ENCODE data around the gene ENDOV. TPM values are rescaled to one million over a fixed set of nuclear protein-coding genes. Genes with fewer than 3 reads are reported as not detected.

ENDOV gene
- total and polyA plus RNA-seq, 2 donors from 2014 or later: 20.3 to 28.0 TPM

DNA sequence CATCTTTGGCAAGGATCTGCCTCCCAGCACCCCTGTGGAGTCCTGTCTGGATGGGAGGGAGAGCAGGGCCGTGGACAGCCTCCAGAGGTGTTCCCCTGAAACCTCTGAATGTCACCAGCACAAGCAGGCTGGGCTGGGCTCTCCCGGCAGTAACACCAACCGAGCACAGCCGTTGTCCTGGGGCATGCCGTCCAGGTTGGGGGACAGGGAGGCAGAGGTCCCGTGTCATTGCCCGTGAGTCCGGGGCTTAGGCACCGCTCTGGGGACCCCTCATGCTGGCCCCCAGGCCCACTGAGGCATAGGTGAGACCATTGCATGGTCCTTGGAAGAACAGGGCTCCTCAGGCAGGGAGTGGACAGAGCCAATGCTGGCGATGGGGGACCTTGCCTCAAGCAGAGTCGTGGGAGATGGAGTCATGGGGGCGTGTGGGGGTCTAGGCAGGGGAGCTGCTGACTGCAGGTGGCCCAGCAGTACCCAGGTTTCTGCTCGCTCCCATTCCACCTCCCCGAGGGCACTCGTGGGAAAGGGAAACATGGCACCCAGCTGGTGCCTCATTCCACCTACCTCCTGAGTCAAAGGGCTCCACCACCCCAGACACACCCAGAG lies 17.5 kb downstream of the ENDOV start:
- FAIRE-seq: no peak
- intact Hi-C loops (cut with DNase I): no loop called here
- no peaks in the 10 kb centered on the region for H3K9me3 ChIP-seq (ENCODE audit: control insufficient read depth in 2 of 3, insufficient read depth in 1 of 3, low read length in 3 of 3)
- peaks cover 0 to 3% (median 0%) of the 10 kb centered on the region in 3 donors for H3K36me3 ChIP-seq (ENCODE audit: control insufficient read depth in 2 of 3, insufficient read depth in 3 of 3, low read length in 3 of 3)
- no peaks in the 10 kb centered on the region for H3K27me3 ChIP-seq (ENCODE audit: control insufficient read depth, insufficient read depth, low read length)
- no peak overlapping the region for H3K27ac ChIP-seq (ENCODE audit: low read depth in 2 of 2, low read length in 2 of 2)
- no peak for TF ChIP-seq CTCF (IDR thresholded peaks at IDR 0.05; ENCODE audit: borderline replicate concordance, extremely low read depth, insufficient read depth)
- H3K4me1 ChIP-seq (ENCODE audit: control insufficient read depth in 2 of 3, insufficient read depth in 2 of 3, low read depth in 1 of 3, low read length in 3 of 3): no peaks in the 10 kb centered on the region
- no peak overlapping the region for H3K4me3 ChIP-seq (ENCODE audit: low read length in 3 of 3)
- no peak overlapping the region for H3K9ac ChIP-seq (ENCODE audit: low read length in 3 of 3)
- DNase-seq: peak in 1 of 5 donors; percentile 62

- TF ChIP-seq CTCF (IDR thresholded peaks at IDR 0.05; ENCODE audit: borderline replicate concordance, extremely low read depth, insufficient read depth): no peak
- H3K27me3 ChIP-seq (ENCODE audit: control insufficient read depth, insufficient read depth, low read length): no peaks in the 10 kb centered on the region
- no peaks in the 10 kb centered on the region for H3K9me3 ChIP-seq (ENCODE audit: control insufficient read depth in 2 of 3, insufficient read depth in 1 of 3, low read length in 3 of 3)
- H3K27ac ChIP-seq (ENCODE audit: low read depth in 2 of 2, low read length in 2 of 2): no peak overlapping the region
- intact Hi-C loops (cut with DNase I): no loop called here
- FAIRE-seq: no peak
- no peak overlapping the region for H3K9ac ChIP-seq (ENCODE audit: low read length in 3 of 3)
- H3K4me1 ChIP-seq (ENCODE audit: control insufficient read depth in 2 of 3, insufficient read depth in 2 of 3, low read depth in 1 of 3, low read length in 3 of 3): no peaks in the 10 kb centered on the region
- DNase-seq: peak in 1 of 5 donors; percentile 66
- H3K36me3 ChIP-seq (ENCODE audit: control insufficient read depth in 2 of 3, insufficient read depth in 3 of 3, low read length in 3 of 3): peaks cover 0 to 3% (median 0%) of the 10 kb centered on the region in 3 donors
- no peak overlapping the region for H3K4me3 ChIP-seq (ENCODE audit: low read length in 3 of 3)
Observed at GRCh38 chr17:80432961-80433550, 18.1 kb downstream of the ENDOV start.

GRCh38 chr17:80433916-80434666 lies 19.1 kb downstream of the ENDOV start:
- DNase-seq (no peak), FAIRE-seq (no peak)
- Histone ChIP-seq H3K36me3 (ENCODE audit: control insufficient read depth in 2 of 3, insufficient read depth in 3 of 3, low read length in 3 of 3) (peaks cover 0 to 3% (median 0%) of the 10 kb centered on the region in 3 donors), H3K4me3 (ENCODE audit: low read length in 3 of 3) (no peak overlapping the region), H3K4me1 (ENCODE audit: control insufficient read depth in 2 of 3, insufficient read depth in 2 of 3, low read depth in 1 of 3, low read length in 3 of 3) (no peaks in the 10 kb centered on the region), H3K9ac (ENCODE audit: low read length in 3 of 3) (no peak overlapping the region), H3K9me3 (ENCODE audit: control insufficient read depth in 2 of 3, insufficient read depth in 1 of 3, low read length in 3 of 3) (no peaks in the 10 kb centered on the region), H3K27ac (ENCODE audit: low read depth in 2 of 2, low read length in 2 of 2) (no peak overlapping the region), H3K27me3 (ENCODE audit: control insufficient read depth, insufficient read depth, low read length) (no peaks in the 10 kb centered on the region)
- intact Hi-C loops (cut with DNase I): no loop called here
- TF ChIP-seq CTCF (IDR thresholded peaks at IDR 0.05; ENCODE audit: borderline replicate concordance, extremely low read depth, insufficient read depth): no peak

Data from kidney (tissue), 14 donors.